Heart left ventricle (tissue), 16 donors: ENCODE measurements around the gene WDR88. TPM values are rescaled to one million over a fixed set of nuclear protein-coding genes. Genes with fewer than 3 reads are reported as not detected.

ENCODE experiments used
- ATAC-seq, 4 donors: fragments of 200-7000 bp; cut with Tn5 transposase; one replicate each; pipeline ENCODE4 v1.9.1; 2020 to 2022; ENCODE audit warnings: moderate library complexity in 4 of 4, mild to moderate bottlenecking in 3 of 4, moderate number of reproducible peaks in 1 of 4
- DNase-seq, 5 donors: peaks; one replicate each; pipeline ENCODE4 v3.0.0-alpha.2; 2020
- H3K27ac ChIP-seq, 12 donors: fragments of 200-600 bp; sonication (generic) in 4 of 12; one replicate each; pipeline versions ENCODE4 v1.5.0 to v1.8.0; 2016 to 2022; ENCODE audit warnings: mild to moderate bottlenecking in 2 of 12
- H3K27me3 ChIP-seq, 9 donors: fragments of 200-600 bp; sonication (generic) in 2 of 9; one replicate each; pipeline versions ENCODE4 v1.5.1 to v1.8.0; 2016 to 2022; ENCODE audit warnings: mild to moderate bottlenecking in 3 of 9
- H3K36me3 ChIP-seq, 9 donors: fragments of 200-600 bp; sonication (generic) in 2 of 9; one replicate each; pipeline versions ENCODE4 v1.5.0 to v1.8.0; 2018 to 2022; ENCODE audit warnings: mild to moderate bottlenecking in 2 of 9
- H3K4me1 ChIP-seq, 12 donors: fragments of 200-600 bp; sonication (generic) in 4 of 12; one replicate each; pipeline versions ENCODE4 v1.5.0 to v1.8.0; 2016 to 2022; ENCODE audit warnings: mild to moderate bottlenecking in 3 of 12
- H3K4me3 ChIP-seq, 12 donors: fragments of 200-600 bp; sonication (generic) in 4 of 12; one replicate each; pipeline versions ENCODE4 v1.5.0 to v1.8.0; 2017 to 2022; ENCODE audit warnings: mild to moderate bottlenecking in 9 of 12, moderate library complexity in 4 of 12
- H3K9me3 ChIP-seq, 12 donors: fragments of 200-600 bp; sonication (generic) in 4 of 12; one replicate each; pipeline versions ENCODE4 v1.5.0 to v1.8.0; 2016 to 2022; ENCODE audit warnings: mild to moderate bottlenecking in 1 of 12
- POLR2A ChIP-seq, 2 donors: fragments of 450-650 bp; IDR thresholded peaks; one replicate each; pipeline ENCODE4 v1.6.1; 2017; ENCODE audit warnings: antibody characterized with exemption in 2 of 2, mild to moderate bottlenecking in 2 of 2, moderate library complexity in 2 of 2
- WGBS, 4 donors: extraction: QIAGEN DNeasy Blood & Tissue Kit in 2 of 4; methylation state at CpG; one replicate each; pipeline versions ENCODE4 v1.1.5 to v1.1.7; 2013 to 2018; 5-methylcytosine and 5-hydroxymethylcytosine counted together
- intact Hi-C, 10 donors: fragments of 100-400 bp; cut with DNase I; formaldehyde crosslinking; loops; one replicate each; pipeline versions ENCODE4 v1.11.1 to v1.14.2; 2022
- polyA plus RNA-seq, 2 donors: library from polyadenylated mRNA; stranded (reverse); fragments of 200-250 nt; gene quantifications; one replicate each; pipeline ENCODE4 v1.2.3, GENCODE V29; 2013
- total RNA-seq, 9 donors: library from RNA; depleted of rRNA in 2 of 9; stranded (reverse); fragments of >200 nt in 2 of 9; fragmentation: NEBNext Ultra II Directional in 3 of 9; extraction: Animal tissue kit (Norgen Biotek cat#: 25700) in 3 of 9; gene quantifications; one replicate each; pipeline versions ENCODE4 v1.1.0 to v1.2.4, GENCODE V29; 2016 to 2023
- TF ChIP-seq, protein P1 (sequence below), 12 donors: fragments of 200-600 bp; sonication (generic) in 4 of 12; IDR thresholded peaks; one replicate each; pipeline versions ENCODE4 v1.5.0 to v1.8.0; 2018 to 2022; ENCODE audit warnings: antibody characterized with exemption in 12 of 12, mild to moderate bottlenecking in 5 of 12
- donor health status: ischemic (EF 13 %, LVEDD 7.1; RV severe dilation, severe dysfunction).
- donor health status: healthy with polysubstance abuse.
- donor health status: DM: no; HTN: yes; CAD: no.
- donor health status: DM: no; HTN: no; CAD: no.
- donor health status: ischemic (EF 25% LVEDD 6.9; RV normal size, moderate dysfunction).
- donor health status: ischemic (EF 25% LVEDD 5.7; RV mildly dilated, moderate dysfunction).
- donor health status: healthy.
- donor health status: DM: yes; HTN: yes; CAD: no.
- donor health status: ischemic (EF 35%, LVEDD 5.7; RV mildly dilated, moderate dysfunction).
- donor health status: nonischemic (EF 11% LVEDD 7.7; RV severe dilation, severe dysfunction).
- donor health status: DM: yes; HTN: yes; CAD: no.
- donor health status: PGD.
- donor health status: ischemic (EF 29% LVEDD 5.4; RV normal size, mild dysfunction).
- donor health status: nonischemic (EF 23%, LVEDD 6.1; RV moderate dilation, normal function).

WDR88 gene
- total and polyA plus RNA-seq, 11 donors, result 0.16 TPM; not detected in 10

GRCh38 chr19:33098055-33098534 lies 33.8 kb upstream of the WDR88 start:
- Histone ChIP-seq H3K36me3 (peaks cover 0 to 100% (median 97%) of the 10 kb centered on the region in 9 donors), H3K4me1 (no peaks in the 10 kb centered on the region), H3K4me3 (no peak overlapping the region), H3K27ac (no peak overlapping the region), H3K27me3 (no peaks in the 10 kb centered on the region), H3K9me3 (no peaks in the 10 kb centered on the region)
- intact Hi-C loops, result no loop called here
- 62 to 71% (median 69%) methylated on average over 4 of the region's 4 CpGs for WGBS, 4 donors
- ATAC-seq (no peak), DNase-seq (peak in 1 of 5 donors; percentile 34)
- TF ChIP-seq POLR2A (IDR thresholded peaks at IDR 0.05), result no peak
- TF ChIP-seq, protein P1, sequence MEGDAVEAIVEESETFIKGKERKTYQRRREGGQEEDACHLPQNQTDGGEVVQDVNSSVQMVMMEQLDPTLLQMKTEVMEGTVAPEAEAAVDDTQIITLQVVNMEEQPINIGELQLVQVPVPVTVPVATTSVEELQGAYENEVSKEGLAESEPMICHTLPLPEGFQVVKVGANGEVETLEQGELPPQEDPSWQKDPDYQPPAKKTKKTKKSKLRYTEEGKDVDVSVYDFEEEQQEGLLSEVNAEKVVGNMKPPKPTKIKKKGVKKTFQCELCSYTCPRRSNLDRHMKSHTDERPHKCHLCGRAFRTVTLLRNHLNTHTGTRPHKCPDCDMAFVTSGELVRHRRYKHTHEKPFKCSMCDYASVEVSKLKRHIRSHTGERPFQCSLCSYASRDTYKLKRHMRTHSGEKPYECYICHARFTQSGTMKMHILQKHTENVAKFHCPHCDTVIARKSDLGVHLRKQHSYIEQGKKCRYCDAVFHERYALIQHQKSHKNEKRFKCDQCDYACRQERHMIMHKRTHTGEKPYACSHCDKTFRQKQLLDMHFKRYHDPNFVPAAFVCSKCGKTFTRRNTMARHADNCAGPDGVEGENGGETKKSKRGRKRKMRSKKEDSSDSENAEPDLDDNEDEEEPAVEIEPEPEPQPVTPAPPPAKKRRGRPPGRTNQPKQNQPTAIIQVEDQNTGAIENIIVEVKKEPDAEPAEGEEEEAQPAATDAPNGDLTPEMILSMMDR (IDR thresholded peaks at IDR 0.05), result no peak

GRCh38 chr19:33100894-33101644 lies 30.8 kb upstream of the WDR88 start:
- Histone ChIP-seq H3K4me3 (no peak overlapping the region), H3K36me3 (peaks cover 0 to 98% (median 89%) of the 10 kb centered on the region in 9 donors), H3K9me3 (no peaks in the 10 kb centered on the region), H3K4me1 (no peaks in the 10 kb centered on the region), H3K27ac (no peak overlapping the region), H3K27me3 (no peaks in the 10 kb centered on the region)
- TF ChIP-seq, protein P1 (IDR thresholded peaks at IDR 0.05), result no peak
- TF ChIP-seq POLR2A (IDR thresholded peaks at IDR 0.05), result no peak
- intact Hi-C loops, result no loop called here
- DNase-seq, result no peak
- WGBS, 4 donors, result 75 to 89% (median 85%) methylated on average over 10 of the region's 10 CpGs
- no peak for ATAC-seq

DNA sequence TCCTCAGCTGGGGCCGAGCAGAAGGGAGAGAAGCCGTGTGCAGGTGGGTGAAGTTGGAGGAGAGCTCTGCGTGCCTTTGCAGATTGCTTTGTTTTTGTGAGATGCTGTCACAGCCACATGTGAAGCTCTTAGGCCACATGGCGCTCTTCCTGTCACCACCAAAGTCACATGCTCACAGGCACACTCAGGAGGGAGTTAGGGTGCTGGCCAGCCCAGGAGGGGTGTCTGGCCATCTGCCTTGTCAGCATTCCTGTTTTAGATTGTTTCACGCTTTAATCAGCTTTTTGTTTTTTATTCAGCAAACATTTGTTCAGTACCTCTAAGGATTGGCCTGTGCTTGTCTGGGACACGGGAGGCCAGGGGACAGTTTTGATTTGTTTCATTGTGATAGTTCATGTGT lies 29.0 kb upstream of the WDR88 start:
- Histone ChIP-seq H3K4me1 (no peaks in the 10 kb centered on the region), H3K4me3 (no peak overlapping the region), H3K27me3 (no peaks in the 10 kb centered on the region), H3K9me3 (no peaks in the 10 kb centered on the region), H3K36me3 (peaks cover 0 to 98% (median 88%) of the 10 kb centered on the region in 9 donors), H3K27ac (no peak overlapping the region)
- ATAC-seq (peak in 1 of 4 donors; percentile 24), DNase-seq (no peak)
- TF ChIP-seq POLR2A (IDR thresholded peaks at IDR 0.05), result no peak
- TF ChIP-seq, protein P1 (IDR thresholded peaks at IDR 0.05), result no peak
- intact Hi-C loops, result no loop called here
- WGBS, 4 donors, result 74 to 91% (median 81%) methylated on average over 6 of the region's 6 CpGs

DNA sequence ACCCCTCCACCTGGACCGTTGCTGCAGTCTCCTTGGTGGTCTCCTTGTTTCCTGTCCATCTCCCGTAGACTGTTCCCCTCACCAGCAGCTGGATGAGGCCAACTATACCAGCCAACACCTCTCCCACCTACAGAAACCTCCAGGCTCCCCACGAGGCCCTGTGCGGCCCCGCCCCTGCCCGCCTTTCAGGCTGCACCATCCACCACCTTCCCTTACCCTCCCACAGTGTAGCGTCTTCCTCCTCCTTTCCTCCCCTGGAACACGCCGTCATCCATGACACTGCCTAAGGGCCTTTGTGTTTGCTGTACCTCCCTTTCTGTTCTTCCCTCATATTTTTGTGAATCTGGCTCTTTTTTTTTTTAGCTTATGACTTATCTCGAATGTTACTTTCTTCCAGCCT lies 23.8 kb upstream of the WDR88 start:
- Histone ChIP-seq H3K27me3 (no peaks in the 10 kb centered on the region), H3K9me3 (no peaks in the 10 kb centered on the region), H3K4me3 (no peak overlapping the region), H3K36me3 (peaks cover 0 to 100% (median 89%) of the 10 kb centered on the region in 9 donors), H3K4me1 (no peaks in the 10 kb centered on the region), H3K27ac (no peak overlapping the region)
- intact Hi-C loops, result no loop called here
- DNase-seq, result no peak
- WGBS, 4 donors, result 92 to 94% (median 94%) methylated on average over 10 of the region's 10 CpGs
- TF ChIP-seq, protein P1 (IDR thresholded peaks at IDR 0.05), result no peak
- TF ChIP-seq POLR2A (IDR thresholded peaks at IDR 0.05), result no peak
- no peak for ATAC-seq
